Rectal smooth muscle tissue (tissue), 1 donor: ENCODE measurements around the gene ALPG.
"Not testable (repeated sequence)": the region's sequence is repeated elsewhere in the genome, so short reads cannot be mapped to it uniquely, and the experiment has no call there.

Experiments
- H3K27ac ChIP-seq: one replicate; pipeline ENCODE4 v1.7.0; 2013; ENCODE audit warnings: low read depth, low read length, inconsistent platforms
- H3K27me3 ChIP-seq: one replicate; pipeline ENCODE4 v1.7.0; 2013; ENCODE audit warnings: low read length; ENCODE audit not compliant: control insufficient read depth, insufficient read depth
- H3K36me3 ChIP-seq: one replicate; pipeline ENCODE4 v1.7.0; 2013; ENCODE audit warnings: low read length; ENCODE audit not compliant: control insufficient read depth, insufficient read depth
- H3K4me1 ChIP-seq: one replicate; pipeline ENCODE4 v1.7.0; 2013; ENCODE audit warnings: low read length; ENCODE audit not compliant: control insufficient read depth, insufficient read depth
- H3K4me3 ChIP-seq: one replicate; pipeline ENCODE4 v1.7.0; 2013; ENCODE audit warnings: low read length
- H3K9ac ChIP-seq: one replicate; pipeline ENCODE4 v1.7.0; 2013; ENCODE audit warnings: low read length

The ALPG gene

DNA sequence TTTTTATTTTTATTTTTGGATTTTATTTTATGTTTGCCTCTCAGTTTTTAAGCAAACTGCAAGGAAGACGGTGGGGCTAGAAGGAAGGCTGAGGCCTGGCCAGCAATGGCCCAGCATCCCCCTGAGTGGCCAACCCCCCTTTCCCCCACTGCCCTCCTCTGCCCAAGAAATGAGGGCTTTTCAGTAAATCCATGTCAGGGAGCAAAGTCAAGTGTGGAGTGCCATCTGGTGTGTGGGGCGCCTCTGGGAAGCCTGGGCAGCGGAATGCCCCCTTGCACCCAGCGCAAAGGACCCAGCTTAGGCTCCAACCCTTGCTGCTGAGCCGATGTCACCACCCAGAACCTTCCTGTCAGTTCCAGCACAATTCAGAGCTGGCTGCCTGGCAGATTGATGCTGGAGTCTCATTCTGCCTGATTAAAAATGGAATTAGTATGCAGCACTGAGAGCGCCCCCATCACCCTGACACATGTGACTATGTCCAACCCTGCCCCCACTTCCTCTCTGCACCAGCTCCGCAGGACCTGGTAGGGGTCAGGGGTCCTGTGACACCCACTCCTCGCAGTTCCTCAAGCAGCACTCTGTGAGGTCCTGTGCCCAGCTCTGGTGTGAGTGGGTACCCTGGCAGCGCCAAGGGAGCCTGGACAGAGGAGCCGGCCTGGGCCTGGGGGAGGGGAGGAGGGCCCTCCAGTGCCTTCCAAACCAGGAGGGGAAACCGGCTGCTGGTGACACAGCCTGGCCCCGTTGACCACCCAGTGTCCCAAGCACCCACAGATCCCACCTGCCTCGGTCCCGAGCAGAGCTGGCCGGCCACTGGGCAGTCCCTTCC is 37.3 kb upstream of the ALPG start:
- Histone ChIP-seq H3K27ac (no peak overlapping the region), H3K27me3 (no peaks in the 10 kb centered on the region), H3K4me1 (no peaks in the 10 kb centered on the region), H3K9ac (no peak overlapping the region), H3K4me3 (no peak overlapping the region), H3K36me3 (no peaks in the 10 kb centered on the region)

DNA sequence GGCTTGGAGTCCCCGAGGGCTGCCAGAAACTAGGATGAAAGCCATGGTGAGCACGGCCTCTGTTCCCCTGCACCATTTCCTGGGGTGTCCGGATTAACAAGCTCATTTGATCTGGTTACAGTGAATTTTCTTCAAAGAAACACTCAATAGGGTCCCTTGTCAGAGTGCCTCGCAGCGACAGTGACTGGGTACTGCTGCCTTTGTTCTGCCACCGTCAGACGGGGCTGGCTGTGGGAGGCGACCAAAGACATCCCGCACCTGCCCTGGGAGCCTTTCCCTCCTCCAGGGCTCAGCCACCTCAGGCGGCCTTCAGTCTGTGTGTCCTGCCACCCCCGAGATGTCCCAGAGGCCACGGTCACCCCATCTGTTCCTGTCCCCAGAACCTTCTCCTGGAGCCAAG is 36.6 kb upstream of the ALPG start:
- H3K27ac ChIP-seq, H3K27me3 ChIP-seq, H3K9ac ChIP-seq, H3K4me1 ChIP-seq, H3K4me3 ChIP-seq, H3K36me3 ChIP-seq: not testable (repeated sequence)

- Histone ChIP-seq H3K27ac (no peak overlapping the region), H3K4me1 (no peaks in the 10 kb centered on the region), H3K9ac (no peak overlapping the region), H3K27me3 (no peaks in the 10 kb centered on the region), H3K36me3 (no peaks in the 10 kb centered on the region), H3K4me3 (no peak overlapping the region)
Observed at GRCh38 chr2:232372231-232373208, 34.1 kb upstream of the ALPG start.

- Histone ChIP-seq H3K4me3 (no peak overlapping the region), H3K27ac (no peak overlapping the region), H3K4me1 (no peaks in the 10 kb centered on the region), H3K9ac (no peak overlapping the region), H3K36me3 (no peaks in the 10 kb centered on the region), H3K27me3 (no peaks in the 10 kb centered on the region)
Observed at GRCh38 chr2:232374356-232374755, 32.3 kb upstream of the ALPG start.

DNA sequence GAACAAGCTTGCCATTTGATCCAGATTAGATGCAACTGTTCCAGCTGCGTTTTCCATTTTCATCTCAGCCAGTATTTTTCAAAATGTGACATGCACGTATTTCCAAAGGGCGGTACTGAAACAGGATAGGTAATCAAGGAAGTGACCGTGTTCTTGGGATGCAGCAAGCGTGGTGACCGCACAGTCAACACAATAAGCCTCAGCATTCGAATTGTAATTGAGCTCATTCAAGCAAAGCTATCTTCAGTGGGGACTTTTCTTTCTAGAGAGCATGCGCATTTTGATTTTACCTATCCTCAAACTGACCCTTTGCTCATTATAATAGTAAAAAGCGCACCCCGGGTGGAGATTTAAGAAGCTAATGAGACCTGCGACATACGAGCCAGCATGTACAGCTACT is 31.5 kb upstream of the ALPG start:
- no peaks in the 10 kb centered on the region for H3K4me1 ChIP-seq
- no peak overlapping the region for H3K9ac ChIP-seq
- H3K4me3 ChIP-seq: no peak overlapping the region
- H3K27ac ChIP-seq: no peak overlapping the region
- H3K36me3 ChIP-seq: no peaks in the 10 kb centered on the region
- no peaks in the 10 kb centered on the region for H3K27me3 ChIP-seq

DNA sequence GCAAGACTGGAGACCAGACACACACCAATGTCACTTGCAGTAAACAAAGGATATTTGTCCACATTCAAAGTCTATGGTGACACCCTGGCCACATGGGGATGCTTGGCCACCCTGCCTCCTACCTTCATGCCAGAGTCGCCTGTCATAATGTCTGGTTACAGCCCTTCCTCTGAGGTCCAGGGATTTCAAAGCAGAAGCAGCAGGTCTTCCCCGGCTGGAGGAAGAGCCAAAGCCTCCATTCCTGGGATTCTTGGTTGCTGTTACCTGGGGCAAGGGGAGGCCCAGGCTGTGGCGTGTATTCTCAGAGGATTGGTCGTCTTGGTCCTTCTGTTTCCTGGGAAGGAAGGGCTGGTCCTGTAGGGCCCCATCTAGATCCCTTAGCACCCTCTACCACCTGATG is 30.4 kb upstream of the ALPG start:
- Histone ChIP-seq H3K27me3 (no peaks in the 10 kb centered on the region), H3K36me3 (no peaks in the 10 kb centered on the region), H3K27ac (no peak overlapping the region), H3K4me3 (no peak overlapping the region), H3K9ac (no peak overlapping the region), H3K4me1 (no peaks in the 10 kb centered on the region)

DNA sequence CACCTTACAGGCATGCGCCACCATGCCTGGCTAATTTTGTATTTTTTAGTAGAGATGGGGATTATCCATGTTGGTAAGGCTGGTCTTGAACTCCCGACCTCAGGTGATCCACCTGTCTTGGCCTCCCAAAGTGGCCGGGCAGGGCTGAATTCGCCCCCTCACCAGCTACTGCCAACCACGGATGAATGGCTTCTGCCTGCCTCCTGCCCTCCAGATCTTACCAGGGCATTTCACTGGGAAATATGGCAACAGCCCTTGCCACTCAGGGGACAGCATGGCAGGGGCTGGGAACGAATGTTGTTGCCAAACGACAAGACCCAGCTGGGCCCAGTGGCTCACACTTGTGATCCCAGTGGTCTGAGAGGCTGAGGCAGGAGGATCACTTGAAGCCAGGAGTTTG is 29.9 kb upstream of the ALPG start:
- Histone ChIP-seq H3K27ac (no peak overlapping the region), H3K4me1 (no peaks in the 10 kb centered on the region), H3K9ac (no peak overlapping the region), H3K4me3 (no peak overlapping the region), H3K36me3 (no peaks in the 10 kb centered on the region), H3K27me3 (no peaks in the 10 kb centered on the region)

GRCh38 chr2:232377319-232377718 is 29.3 kb upstream of the ALPG start:
- no peak overlapping the region for H3K27ac ChIP-seq
- H3K36me3 ChIP-seq: no peaks in the 10 kb centered on the region
- H3K4me1 ChIP-seq: no peaks in the 10 kb centered on the region
- no peak overlapping the region for H3K9ac ChIP-seq
- H3K27me3 ChIP-seq: no peaks in the 10 kb centered on the region
- no peak overlapping the region for H3K4me3 ChIP-seq

- Histone ChIP-seq H3K4me3 (no peak overlapping the region), H3K36me3 (no peaks in the 10 kb centered on the region), H3K27me3 (peaks cover 2% of the 10 kb centered on the region)
Observed at GRCh38 chr2:232377841-232378734, 28.6 kb upstream of the ALPG start.

DNA sequence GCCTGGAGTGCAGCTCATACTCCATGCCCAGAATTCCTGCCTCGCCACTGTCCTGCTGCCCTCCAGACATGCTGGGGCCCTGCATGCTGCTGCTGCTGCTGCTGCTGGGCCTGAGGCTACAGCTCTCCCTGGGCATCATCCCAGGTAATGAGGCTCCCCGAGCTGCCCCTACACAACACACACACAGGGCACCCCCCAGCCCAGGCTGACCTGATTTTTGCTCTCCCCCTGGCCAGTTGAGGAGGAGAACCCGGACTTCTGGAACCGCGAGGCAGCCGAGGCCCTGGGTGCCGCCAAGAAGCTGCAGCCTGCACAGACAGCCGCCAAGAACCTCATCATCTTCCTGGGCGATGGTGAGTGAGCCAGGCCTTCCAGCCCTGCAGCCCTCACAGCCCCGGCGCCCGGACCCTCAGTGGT is 27.9 kb upstream of the ALPG start, which contains the start of gene ALPP:
TSS of gene ALPP (plus strand) at position 17 of the 417 bp plus-strand sequence. CDS start at position 69, 52 bp downstream.
- H3K27me3 ChIP-seq: not testable (repeated sequence)

More at GRCh38 chr2:232377841-232378734, 28.6 kb upstream of the ALPG start:
- Histone ChIP-seq H3K4me1 (no peaks in the 10 kb centered on the region), H3K9ac (no peak overlapping the region), H3K27ac (no peak overlapping the region)

GRCh38 chr2:232379610-232380590 is 26.7 kb upstream of the ALPG start:
- not testable (repeated sequence) for H3K27me3 ChIP-seq, H3K36me3 ChIP-seq, H3K4me1 ChIP-seq, H3K27ac ChIP-seq, H3K9ac ChIP-seq, H3K4me3 ChIP-seq

More for the DNA sequence above, 27.9 kb upstream of the ALPG start, which contains the start of gene ALPP:
- not testable (repeated sequence) for H3K27ac ChIP-seq, H3K36me3 ChIP-seq, H3K9ac ChIP-seq, H3K4me3 ChIP-seq, H3K4me1 ChIP-seq
